ENCODE measurements around the gene ASPHD1. TPM values are rescaled to one million over a fixed set of nuclear protein-coding genes. Genes with fewer than 3 reads are reported as not detected.

ASPHD1 gene
- polyA plus RNA-seq, 1 of the 3 experiments (the other 2 are of a cell fraction): 35.1 TPM

- TF ChIP-seq POLR2AphosphoS5 (IDR thresholded peaks at IDR 0.05; ENCODE audit: low read depth, low read length): no peak
- no peak overlapping the region for H2AFZ ChIP-seq (ENCODE audit: low read depth)
- CTCF ChIA-PET: interaction anchor here (0.8 kb wide), 1 partner anchor 8 kb away, joined by 3 read pairs; no protein-coding TSS in a partner anchor
- H3K27me3 ChIP-seq (ENCODE audit: insufficient read depth): no peaks in the 10 kb centered on the region
- H3K79me2 ChIP-seq (ENCODE audit: insufficient read depth): no peaks in the 10 kb centered on the region
- no peak for DNase-seq
- H3K9ac ChIP-seq: no peak overlapping the region
- POLR2A ChIA-PET: no interaction called here
- H3K4me3 ChIP-seq (ENCODE audit: low read depth in 2 of 2, low read length in 1 of 2): no peak overlapping the region
- no peaks in the 10 kb centered on the region for H4K20me1 ChIP-seq (ENCODE audit: insufficient read depth)
- no peaks in the 10 kb centered on the region for H3K9me3 ChIP-seq
- no peaks in the 10 kb centered on the region for H3F3A ChIP-seq (replicated peaks; ENCODE audit: insufficient read depth)
- WGBS (ENCODE audit: low lambda C conversion rate): 91% methylated on average over 14 of the region's 16 CpGs
- no peak overlapping the region for H3K4me2 ChIP-seq
- no peaks in the 10 kb centered on the region for H3K4me1 ChIP-seq (ENCODE audit: control insufficient read depth in 1 of 2, insufficient read depth in 2 of 2, low read depth in 1 of 2, low read length in 1 of 2)
- H3K36me3 ChIP-seq (replicated peaks in 1 of 2; ENCODE audit: control insufficient read depth in 1 of 2, insufficient read depth in 2 of 2, low read length in 1 of 2): no peaks in the 10 kb centered on the region
- H3K9me2 ChIP-seq: no peaks in the 10 kb centered on the region
- H3K27ac ChIP-seq (ENCODE audit: low read depth in 2 of 2, low read length in 1 of 2): no peak overlapping the region
Measured at GRCh38 chr16:29871822-29872546, 28.3 kb upstream of the ASPHD1 start.

DNA sequence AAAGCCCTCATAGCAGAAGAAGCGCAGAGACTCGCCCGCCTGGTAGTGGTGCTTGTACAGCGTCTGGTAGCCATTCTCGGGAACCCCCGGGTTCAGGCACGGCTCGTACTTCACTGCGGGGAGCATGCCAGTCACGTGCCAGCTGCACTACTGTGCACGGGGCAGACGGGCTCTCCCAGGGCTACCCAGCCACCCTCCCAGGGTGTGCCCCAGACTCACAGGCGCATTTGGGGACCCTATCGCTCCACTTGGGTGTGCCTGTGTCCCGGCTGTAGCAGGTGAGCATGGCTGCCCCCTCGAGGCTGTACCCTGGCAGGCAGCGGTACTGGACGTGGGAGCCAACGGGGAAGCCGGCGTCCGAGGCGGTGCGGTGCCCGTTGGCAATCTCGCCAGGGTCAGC is 27.0 kb upstream of the ASPHD1 start:
- no peak overlapping the region for H3K27ac ChIP-seq (ENCODE audit: low read depth in 2 of 2, low read length in 1 of 2)
- CTCF ChIA-PET: interaction anchor here (1.0 to 1.8 kb wide), 2 partner anchors 156 to 159 kb away, joined by 3 to 5 read pairs; no protein-coding TSS in a partner anchor
- H3K9ac ChIP-seq: no peak overlapping the region
- no peak overlapping the region for H3K4me2 ChIP-seq
- no peaks in the 10 kb centered on the region for H3K27me3 ChIP-seq (ENCODE audit: insufficient read depth)
- TF ChIP-seq USF2 (IDR thresholded peaks at IDR 0.05; ENCODE audit: borderline replicate concordance, low read depth, low read length) (no peak), FOXJ3 (CRISPR knock-in tag; IDR thresholded peaks at IDR 0.05) (no peak), TEAD4 (IDR thresholded peaks at IDR 0.05; ENCODE audit: borderline replicate concordance, insufficient read depth) (no peak), GABPA (IDR thresholded peaks at IDR 0.05; ENCODE audit: low read depth) (no peak), MEF2A (IDR thresholded peaks at IDR 0.05; ENCODE audit: borderline replicate concordance, low read depth) (no peak), IRF3 (IDR thresholded peaks at IDR 0.05; ENCODE audit: low read depth, low read length) (no peak), NFIC (IDR thresholded peaks at IDR 0.05; ENCODE audit: borderline replicate concordance) (no peak), JUND (IDR thresholded peaks at IDR 0.05) (no peak)
- TF ChIP-seq, protein P1, sequence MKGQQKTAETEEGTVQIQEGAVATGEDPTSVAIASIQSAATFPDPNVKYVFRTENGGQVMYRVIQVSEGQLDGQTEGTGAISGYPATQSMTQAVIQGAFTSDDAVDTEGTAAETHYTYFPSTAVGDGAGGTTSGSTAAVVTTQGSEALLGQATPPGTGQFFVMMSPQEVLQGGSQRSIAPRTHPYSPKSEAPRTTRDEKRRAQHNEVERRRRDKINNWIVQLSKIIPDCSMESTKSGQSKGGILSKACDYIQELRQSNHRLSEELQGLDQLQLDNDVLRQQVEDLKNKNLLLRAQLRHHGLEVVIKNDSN (IDR thresholded peaks at IDR 0.05; ENCODE audit: borderline replicate concordance, low read depth): no peak
- TF ChIP-seq, protein P2, sequence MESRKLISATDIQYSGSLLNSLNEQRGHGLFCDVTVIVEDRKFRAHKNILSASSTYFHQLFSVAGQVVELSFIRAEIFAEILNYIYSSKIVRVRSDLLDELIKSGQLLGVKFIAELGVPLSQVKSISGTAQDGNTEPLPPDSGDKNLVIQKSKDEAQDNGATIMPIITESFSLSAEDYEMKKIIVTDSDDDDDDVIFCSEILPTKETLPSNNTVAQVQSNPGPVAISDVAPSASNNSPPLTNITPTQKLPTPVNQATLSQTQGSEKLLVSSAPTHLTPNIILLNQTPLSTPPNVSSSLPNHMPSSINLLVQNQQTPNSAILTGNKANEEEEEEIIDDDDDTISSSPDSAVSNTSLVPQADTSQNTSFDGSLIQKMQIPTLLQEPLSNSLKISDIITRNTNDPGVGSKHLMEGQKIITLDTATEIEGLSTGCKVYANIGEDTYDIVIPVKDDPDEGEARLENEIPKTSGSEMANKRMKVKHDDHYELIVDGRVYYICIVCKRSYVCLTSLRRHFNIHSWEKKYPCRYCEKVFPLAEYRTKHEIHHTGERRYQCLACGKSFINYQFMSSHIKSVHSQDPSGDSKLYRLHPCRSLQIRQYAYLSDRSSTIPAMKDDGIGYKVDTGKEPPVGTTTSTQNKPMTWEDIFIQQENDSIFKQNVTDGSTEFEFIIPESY (IDR thresholded peaks at IDR 0.05; ENCODE audit: borderline replicate concordance, low read depth): no peak
- no peaks in the 10 kb centered on the region for H3K9me2 ChIP-seq
- POLR2A ChIA-PET: no interaction called here
- H3K79me2 ChIP-seq (ENCODE audit: insufficient read depth): no peaks in the 10 kb centered on the region
- no peaks in the 10 kb centered on the region for H4K20me1 ChIP-seq (ENCODE audit: insufficient read depth)
- H3K36me3 ChIP-seq (replicated peaks in 1 of 2; ENCODE audit: control insufficient read depth in 1 of 2, insufficient read depth in 2 of 2, low read length in 1 of 2): no peaks in the 10 kb centered on the region
- H2AFZ ChIP-seq (ENCODE audit: low read depth): no peak overlapping the region
- H3F3A ChIP-seq (replicated peaks; ENCODE audit: insufficient read depth): no peaks in the 10 kb centered on the region
- no peak for DNase-seq
- 97% methylated on average over 14 of the region's 26 CpGs for WGBS (ENCODE audit: low lambda C conversion rate)
- H3K4me1 ChIP-seq (ENCODE audit: control insufficient read depth in 1 of 2, insufficient read depth in 2 of 2, low read depth in 1 of 2, low read length in 1 of 2): no peaks in the 10 kb centered on the region
- H3K4me3 ChIP-seq (ENCODE audit: low read depth in 2 of 2, low read length in 1 of 2): no peak overlapping the region
- H3K9me3 ChIP-seq: no peaks in the 10 kb centered on the region

Measured in SK-N-SH (cell line).